GM12891 (cell line): ENCODE results near the gene KIF15.

Experiments
- PAX5 ChIP-seq: IDR thresholded peaks from 2 replicates; pipeline ENCODE4 v1.6.1; 2011; ENCODE audit warnings: low read length, moderate library complexity, mild to moderate bottlenecking; ENCODE audit not compliant: insufficient read depth, severe bottlenecking
- POLR2A ChIP-seq: IDR thresholded peaks from 2 replicates; pipeline ENCODE4 v1.6.1; 2011; ENCODE audit warnings: low read depth, low read length, control low read depth
- POLR2AphosphoS5 ChIP-seq: IDR thresholded peaks from 2 replicates; pipeline ENCODE4 v1.6.1; 2011; ENCODE audit warnings: low read depth, low read length, control low read depth
- SPI1 ChIP-seq: IDR thresholded peaks from 2 replicates; pipeline ENCODE4 v1.6.1; 2011; ENCODE audit warnings: low read depth, low read length, control low read depth
- TAF1 ChIP-seq: IDR thresholded peaks from 2 replicates; pipeline ENCODE4 v1.6.1; 2011; ENCODE audit warnings: low read depth, low read length, control low read depth

DNA sequence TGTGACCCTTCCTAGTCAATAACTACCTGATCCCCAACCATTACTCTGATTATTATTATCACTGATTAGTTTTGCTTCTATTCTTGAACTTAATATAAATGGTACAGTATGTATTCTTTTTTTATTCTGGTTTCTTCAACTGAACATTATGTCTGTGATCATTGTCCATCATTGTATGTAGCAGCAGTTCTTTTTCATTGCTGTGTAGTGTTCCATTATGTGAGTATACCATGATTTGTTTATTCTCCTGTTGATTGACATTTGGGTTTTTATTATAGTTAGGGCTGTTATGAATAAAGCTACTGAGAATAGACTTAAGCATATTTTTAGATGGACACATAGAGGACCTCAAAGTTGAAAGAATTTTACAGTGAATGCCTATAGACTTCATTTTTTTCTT is 2.7 kb downstream of the KIF15 start:
- TF ChIP-seq POLR2AphosphoS5 (no peak), POLR2A (no peak), TAF1 (no peak), SPI1 (no peak), PAX5 (no peak)
